Measurements from ENCODE around the gene BTAF1.

The BTAF1 gene

DNA sequence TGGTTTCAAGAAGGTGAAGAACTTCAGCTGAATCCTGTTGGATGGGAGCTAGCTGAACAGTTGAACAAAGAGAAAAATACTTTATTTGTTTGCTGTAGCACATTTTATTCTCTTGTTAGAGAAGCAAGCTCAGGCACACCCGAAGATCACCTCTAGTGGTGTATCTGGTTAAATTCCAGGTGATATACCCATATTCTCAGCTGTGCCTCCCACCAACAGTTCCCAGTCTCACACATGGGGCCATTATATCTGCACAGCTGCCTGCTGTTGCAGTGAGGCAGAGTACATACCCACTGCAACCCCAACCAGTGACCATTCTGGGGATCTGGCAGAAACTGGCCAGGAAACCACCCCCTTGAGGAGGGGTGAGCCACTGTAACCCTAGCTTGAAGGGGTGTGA, 9.2 kb downstream of the BTAF1 start:
- DNase-seq (ENCODE audit: extremely low read depth, low read depth), result no peak
- TF ChIP-seq, protein P1, sequence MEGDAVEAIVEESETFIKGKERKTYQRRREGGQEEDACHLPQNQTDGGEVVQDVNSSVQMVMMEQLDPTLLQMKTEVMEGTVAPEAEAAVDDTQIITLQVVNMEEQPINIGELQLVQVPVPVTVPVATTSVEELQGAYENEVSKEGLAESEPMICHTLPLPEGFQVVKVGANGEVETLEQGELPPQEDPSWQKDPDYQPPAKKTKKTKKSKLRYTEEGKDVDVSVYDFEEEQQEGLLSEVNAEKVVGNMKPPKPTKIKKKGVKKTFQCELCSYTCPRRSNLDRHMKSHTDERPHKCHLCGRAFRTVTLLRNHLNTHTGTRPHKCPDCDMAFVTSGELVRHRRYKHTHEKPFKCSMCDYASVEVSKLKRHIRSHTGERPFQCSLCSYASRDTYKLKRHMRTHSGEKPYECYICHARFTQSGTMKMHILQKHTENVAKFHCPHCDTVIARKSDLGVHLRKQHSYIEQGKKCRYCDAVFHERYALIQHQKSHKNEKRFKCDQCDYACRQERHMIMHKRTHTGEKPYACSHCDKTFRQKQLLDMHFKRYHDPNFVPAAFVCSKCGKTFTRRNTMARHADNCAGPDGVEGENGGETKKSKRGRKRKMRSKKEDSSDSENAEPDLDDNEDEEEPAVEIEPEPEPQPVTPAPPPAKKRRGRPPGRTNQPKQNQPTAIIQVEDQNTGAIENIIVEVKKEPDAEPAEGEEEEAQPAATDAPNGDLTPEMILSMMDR (IDR thresholded peaks at IDR 0.05; ENCODE audit: low read depth, low read length), result no peak

DNA sequence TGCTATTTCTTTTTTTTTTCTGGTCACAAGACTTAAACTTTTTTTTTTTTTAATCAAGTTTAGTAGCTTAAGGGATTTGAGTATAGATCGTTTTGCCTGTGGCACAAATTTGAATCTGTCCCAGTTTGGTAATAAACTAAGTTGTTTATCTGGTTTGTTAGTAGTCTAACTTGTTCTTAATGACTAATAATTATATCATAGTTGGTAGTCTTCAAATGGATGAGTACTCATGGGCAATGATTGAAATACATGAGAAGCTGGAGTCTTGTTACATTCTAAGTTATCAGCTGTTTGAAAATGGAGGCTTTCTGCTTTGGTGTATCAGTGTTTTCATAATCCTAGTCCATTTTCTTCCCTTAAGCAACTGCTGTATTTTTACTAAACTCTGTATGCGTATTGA, 12.3 kb downstream of the BTAF1 start:
- TF ChIP-seq, protein P1 (IDR thresholded peaks at IDR 0.05; ENCODE audit: low read depth, low read length), result no peak

DNA sequence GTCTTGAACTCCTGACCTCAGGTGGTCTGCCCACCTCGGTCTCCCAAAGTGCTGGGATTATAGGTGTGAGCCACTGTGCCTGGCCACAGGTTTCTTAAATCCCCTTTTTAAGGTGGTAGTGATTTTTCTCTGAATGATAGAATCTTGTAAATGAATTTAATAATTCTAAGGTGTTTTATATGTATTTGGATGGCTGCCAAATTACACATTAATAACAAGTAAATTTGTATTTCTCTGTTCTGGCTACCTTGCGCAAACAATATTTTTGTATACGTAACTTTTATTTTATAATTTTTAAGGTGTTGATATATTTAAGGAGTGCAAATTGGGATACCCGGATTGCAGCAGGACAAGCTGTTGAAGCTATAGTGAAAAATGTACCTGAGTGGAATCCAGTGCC, 16.1 kb downstream of the BTAF1 start:
- TF ChIP-seq, protein P1 (IDR thresholded peaks at IDR 0.05; ENCODE audit: low read depth, low read length), result no peak
- no peak for DNase-seq (ENCODE audit: extremely low read depth, low read depth)

More for the DNA sequence above, 12.3 kb downstream of the BTAF1 start:
- DNase-seq (ENCODE audit: extremely low read depth, low read depth), result no peak

DNA sequence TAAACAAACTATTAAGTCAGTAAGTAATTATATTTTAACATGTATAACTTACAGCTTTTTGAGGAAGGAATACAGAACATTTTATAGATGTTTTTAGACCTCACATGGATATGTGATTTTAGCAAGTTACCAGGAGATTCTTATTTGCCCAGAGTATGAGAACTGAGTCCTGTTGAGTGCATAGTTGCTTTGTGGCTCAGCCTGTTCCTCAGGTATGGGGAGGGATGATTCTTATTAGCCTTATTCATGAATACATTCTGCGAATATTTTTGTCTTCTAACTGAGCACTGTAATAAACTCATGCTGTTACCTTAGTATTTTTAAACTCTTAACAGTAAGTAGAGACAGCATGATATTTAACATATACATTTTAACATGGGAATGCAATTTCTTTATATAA, 17.9 kb downstream of the BTAF1 start:
- no peak for DNase-seq (ENCODE audit: extremely low read depth, low read depth)
- TF ChIP-seq, protein P1 (IDR thresholded peaks at IDR 0.05; ENCODE audit: low read depth, low read length), result no peak

DNA sequence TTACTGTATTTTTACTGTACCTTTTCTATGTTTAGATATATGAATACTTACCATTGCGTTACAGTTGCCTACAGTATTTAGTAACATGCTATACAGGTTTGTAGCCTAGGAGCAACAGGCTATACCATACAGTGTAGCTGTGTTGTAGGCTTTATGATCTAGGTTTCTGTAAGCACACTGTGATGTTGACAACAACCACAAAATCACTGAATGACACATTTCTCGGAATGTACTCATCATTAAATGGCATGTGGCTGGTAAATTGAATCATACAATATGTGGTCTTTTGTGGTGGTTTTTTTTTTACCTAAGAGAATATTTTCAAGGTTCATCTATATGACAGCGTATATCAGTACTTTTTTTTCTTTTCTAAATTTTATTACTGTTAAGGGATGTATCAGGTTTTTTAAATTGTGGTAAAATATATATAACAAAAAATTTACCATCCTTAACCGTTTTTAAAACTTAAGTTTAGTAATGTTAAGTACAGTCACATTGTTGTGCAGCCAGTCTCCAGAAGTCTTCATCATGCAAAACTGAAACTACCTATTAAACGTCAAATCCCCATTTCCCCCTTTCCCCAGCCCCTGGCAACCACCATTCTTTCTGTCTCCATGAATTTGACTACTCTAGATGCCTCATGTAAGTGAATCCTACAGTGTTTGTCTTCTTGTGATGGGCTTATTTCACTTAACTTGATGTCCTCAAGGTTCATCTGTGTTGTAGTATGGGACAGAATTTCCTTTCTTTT, 21.5 kb downstream of the BTAF1 start:
- DNase-seq (ENCODE audit: extremely low read depth, low read depth), result no peak
- TF ChIP-seq, protein P1 (IDR thresholded peaks at IDR 0.05; ENCODE audit: low read depth, low read length), result no peak

DNA sequence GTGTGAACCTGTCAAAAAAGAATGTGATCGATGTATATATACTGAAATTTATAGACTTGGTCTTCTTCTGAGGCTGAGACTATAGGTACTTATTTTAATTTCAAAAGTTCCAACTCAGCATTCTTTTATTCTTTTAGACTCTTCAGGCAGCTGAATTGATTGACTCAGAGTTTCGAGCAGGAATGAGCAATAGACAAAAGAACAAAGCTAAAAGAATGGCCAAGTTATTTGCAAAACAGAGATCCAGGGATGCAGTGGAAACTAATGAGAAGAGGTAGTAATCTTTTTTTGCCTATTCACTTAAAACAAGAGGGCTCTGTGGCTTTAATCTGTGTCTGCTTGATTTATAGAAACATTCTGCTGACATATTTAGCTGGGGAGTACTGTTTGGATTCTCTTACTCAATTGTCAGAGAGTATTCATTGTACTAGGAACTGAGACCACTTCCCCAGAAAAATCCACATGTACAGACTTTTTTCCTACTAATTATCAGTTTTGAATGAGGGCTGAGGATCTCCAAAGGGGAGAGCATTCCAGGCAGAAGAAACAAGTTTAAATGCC, 30.1 kb downstream of the BTAF1 start:
- TF ChIP-seq, protein P1 (IDR thresholded peaks at IDR 0.05; ENCODE audit: low read depth, low read length), result no peak
- no peak for DNase-seq (ENCODE audit: extremely low read depth, low read depth)

DNA sequence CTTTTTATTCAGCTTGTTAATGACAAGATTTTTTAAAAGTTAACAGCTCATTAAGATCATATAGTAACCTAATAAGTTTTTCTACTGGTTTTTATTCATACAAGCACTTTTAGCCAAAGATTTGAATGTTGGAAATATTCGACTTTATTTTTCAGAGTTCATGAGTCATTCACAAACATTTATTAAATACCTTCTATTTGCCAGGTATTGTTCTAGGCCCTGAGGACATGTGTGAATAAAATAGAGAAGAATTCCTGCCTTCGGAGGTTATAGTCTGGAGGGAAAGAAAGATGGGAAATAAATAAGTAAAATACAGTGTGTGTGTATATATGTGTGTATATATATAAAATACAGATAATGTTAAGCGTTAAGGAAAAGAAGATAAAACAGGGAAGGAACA, 31.5 kb downstream of the BTAF1 start:
- TF ChIP-seq, protein P1 (IDR thresholded peaks at IDR 0.05; ENCODE audit: low read depth, low read length), result no peak
- no peak for DNase-seq (ENCODE audit: extremely low read depth, low read depth)
